Measurements from ENCODE around the gene LHX6.

LHX6 gene

DNA sequence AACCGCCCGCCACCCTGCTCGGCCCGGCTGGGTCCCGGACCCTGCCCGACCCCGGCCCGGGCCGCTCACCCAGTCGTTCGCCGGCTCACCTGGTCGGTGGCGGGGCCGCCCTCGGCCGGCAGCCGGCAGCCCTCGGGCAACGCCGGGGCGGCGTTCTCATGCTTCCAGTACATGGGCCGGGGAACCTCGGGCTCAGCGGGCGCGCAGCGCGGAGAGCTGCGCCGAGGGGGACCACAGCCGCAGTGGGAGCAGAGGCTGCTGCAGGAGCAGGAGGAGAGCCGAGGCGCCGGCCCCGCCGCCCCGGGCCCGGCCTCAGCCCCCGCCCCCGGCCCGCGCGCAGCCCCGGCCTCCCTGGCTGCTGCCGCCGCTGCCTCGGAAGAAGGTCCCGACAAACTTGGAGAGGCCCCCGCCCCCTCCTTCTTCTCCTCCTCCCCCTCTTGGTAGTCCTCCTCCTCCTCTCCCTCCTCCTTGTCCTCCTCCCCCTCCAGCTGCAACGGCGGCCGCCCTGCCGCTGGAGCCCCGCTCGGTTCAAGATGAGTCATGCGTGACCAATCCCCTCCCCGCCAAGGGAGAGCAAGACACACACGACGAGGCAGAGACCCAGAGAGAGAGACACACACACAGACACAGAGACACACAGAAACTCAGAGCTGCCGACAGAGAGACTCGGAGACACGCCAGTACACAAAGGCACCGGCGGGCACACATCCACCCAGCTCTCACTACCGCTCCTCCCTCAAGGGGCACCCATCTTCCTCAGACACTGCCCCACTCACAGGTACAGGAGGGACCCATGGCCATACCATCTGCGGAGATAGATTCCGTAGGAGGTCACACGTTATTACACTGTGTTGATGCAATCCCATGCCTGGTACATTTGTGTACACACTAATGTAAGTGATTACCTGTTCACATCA is at the start of gene LHX6:
LHX6 (minus strand) TSS at position 390 of the 917 bp plus-strand sequence; CDS start at position 173, 217 bp downstream.
- DNase-seq (ENCODE audit: insufficient read length, low spot score) = peak; percentile 88
- no peak for TF ChIP-seq POLR2A (IDR thresholded peaks at IDR 0.05; ENCODE audit: low read depth, low read length)
- FAIRE-seq = no peak

GRCh38 chr9:122277285-122277897 is 48.6 kb upstream of the LHX6 start:
- FAIRE-seq (no peak), DNase-seq (ENCODE audit: insufficient read length, low spot score) (no peak)
- TF ChIP-seq POLR2A (IDR thresholded peaks at IDR 0.05; ENCODE audit: low read depth, low read length) = no peak

- TF ChIP-seq POLR2A (IDR thresholded peaks at IDR 0.05; ENCODE audit: low read depth, low read length) = no peak
- DNase-seq (ENCODE audit: insufficient read length, low spot score) (no peak), FAIRE-seq (no peak)
Measured at GRCh38 chr9:122276096-122276495, 47.3 kb upstream of the LHX6 start.

GRCh38 chr9:122274055-122274454 is 45.3 kb upstream of the LHX6 start:
- no peak for TF ChIP-seq POLR2A (IDR thresholded peaks at IDR 0.05; ENCODE audit: low read depth, low read length)
- no peak for DNase-seq (ENCODE audit: insufficient read length, low spot score)
- peak; percentile 76 for FAIRE-seq

- no peak for DNase-seq (ENCODE audit: insufficient read length, low spot score)
- no peak for FAIRE-seq
- TF ChIP-seq POLR2A (IDR thresholded peaks at IDR 0.05; ENCODE audit: low read depth, low read length) = no peak
Measured at GRCh38 chr9:122268041-122268814, 39.5 kb upstream of the LHX6 start.

DNA sequence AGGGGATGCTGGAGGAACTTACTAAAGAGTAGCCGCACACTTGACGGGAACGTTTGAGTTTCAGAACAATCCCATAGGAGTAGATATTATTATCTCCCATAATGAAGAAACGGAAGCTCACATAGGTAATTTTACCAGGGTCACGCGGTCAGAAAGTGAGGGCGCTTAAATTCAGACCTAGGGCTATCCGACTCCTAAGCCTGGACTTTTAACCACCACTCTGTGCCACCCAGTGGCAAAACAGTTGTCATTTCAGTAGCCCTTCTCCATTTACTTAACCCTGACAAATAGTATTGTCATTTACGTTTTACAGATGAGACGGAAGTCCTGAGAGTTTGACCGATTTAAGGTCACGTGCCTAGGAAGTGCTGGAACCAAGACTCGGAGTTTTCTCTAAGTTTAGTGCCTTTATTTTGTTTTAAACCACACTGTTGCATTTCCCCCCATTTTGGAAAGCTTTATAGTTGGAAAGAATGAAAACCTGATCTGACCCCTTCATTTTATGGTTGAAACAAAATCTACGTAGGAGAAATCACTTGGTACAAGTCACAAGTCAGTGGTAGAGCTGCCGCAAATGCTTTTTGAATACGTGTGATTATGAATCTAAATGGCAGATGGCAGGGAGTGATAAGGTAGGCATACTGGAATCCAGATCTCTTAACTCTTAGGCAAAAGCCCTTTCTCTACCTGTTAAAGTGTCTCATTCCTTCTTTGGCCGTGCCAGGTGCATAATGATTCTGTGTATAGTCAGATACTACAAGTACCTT is 36.6 kb upstream of the LHX6 start:
- FAIRE-seq = peak; percentile 67
- DNase-seq (ENCODE audit: insufficient read length, low spot score) = peak; percentile 15

GRCh38 chr9:122264360-122265148 is 35.8 kb upstream of the LHX6 start, which contains the start of the genes MRRF and RBM18:
Gene MRRF, plus strand, starts transcription at chr9:122264882. Its CDS starts 6,010 bp downstream, at chr9:122270892.
Gene RBM18, minus strand, starts transcription at chr9:122264840. Its CDS starts 3,348 bp downstream, at chr9:122261492.
- FAIRE-seq = peak; percentile 85
- peak; percentile 95 for DNase-seq (ENCODE audit: insufficient read length, low spot score)
- TF ChIP-seq POLR2A (IDR thresholded peaks at IDR 0.05; ENCODE audit: low read depth, low read length) = peak; percentile 93

More for the DNA sequence above, 36.6 kb upstream of the LHX6 start:
- no peak for TF ChIP-seq POLR2A (IDR thresholded peaks at IDR 0.05; ENCODE audit: low read depth, low read length)

GRCh38 chr9:122263699-122264349 is 35.1 kb upstream of the LHX6 start:
- no peak for FAIRE-seq
- DNase-seq (ENCODE audit: insufficient read length, low spot score) = no peak
- no peak for TF ChIP-seq POLR2A (IDR thresholded peaks at IDR 0.05; ENCODE audit: low read depth, low read length)

GRCh38 chr9:122262073-122262472 is 33.3 kb upstream of the LHX6 start:
- DNase-seq (ENCODE audit: insufficient read length, low spot score) (no peak), FAIRE-seq (no peak)
- no peak for TF ChIP-seq POLR2A (IDR thresholded peaks at IDR 0.05; ENCODE audit: low read depth, low read length)

DNA sequence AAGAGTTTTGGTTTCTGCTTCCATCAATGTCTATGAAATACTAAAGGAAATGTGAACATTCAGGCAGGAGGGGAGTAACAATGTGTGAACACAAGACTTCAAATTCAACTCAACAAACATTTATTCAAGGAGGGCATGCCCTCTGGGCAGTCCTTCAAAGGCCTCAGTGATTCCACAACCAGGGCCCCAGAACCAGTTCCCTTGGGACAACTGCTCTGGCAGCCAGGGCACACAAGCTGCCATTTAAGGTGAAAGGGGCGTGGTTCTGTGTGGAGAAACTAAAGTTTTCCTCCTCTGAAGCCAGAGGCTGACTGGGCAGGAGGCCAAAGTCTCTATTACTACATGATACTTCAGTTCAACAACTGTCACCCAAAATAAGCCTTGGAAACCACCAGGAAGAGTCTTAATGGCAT is 32.7 kb upstream of the LHX6 start:
- FAIRE-seq = no peak
- TF ChIP-seq POLR2A (IDR thresholded peaks at IDR 0.05; ENCODE audit: low read depth, low read length) = no peak
- DNase-seq (ENCODE audit: insufficient read length, low spot score) = no peak

DNA sequence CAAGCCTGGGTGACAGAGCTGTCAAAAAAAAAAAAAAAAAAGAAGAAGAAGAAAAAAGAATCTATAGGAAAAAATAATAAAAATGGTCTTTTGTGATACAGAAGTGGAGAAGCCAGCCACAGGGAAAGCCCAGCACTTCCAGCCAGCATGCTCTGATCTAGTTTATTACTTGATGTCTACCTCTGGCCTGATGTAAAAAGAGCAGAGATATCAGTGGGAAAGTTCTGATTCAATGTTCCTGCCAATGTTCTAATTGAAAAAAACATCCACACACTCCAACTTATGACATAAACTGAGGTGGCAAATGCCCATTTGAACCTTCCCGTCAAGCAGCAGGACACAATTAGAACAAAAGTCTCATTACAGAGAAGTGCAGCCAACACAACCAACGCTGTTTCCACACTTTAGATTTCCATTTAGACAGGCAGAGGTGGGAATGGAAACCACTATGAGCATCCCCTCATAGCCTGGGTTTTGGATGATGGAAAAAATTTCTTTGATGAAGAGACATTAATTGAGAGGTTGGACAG is 30.2 kb upstream of the LHX6 start:
- TF ChIP-seq POLR2A (IDR thresholded peaks at IDR 0.05; ENCODE audit: low read depth, low read length) = no peak
- DNase-seq (ENCODE audit: insufficient read length, low spot score) (no peak), FAIRE-seq (no peak)

GRCh38 chr9:122256206-122256605 is 27.4 kb upstream of the LHX6 start:
- no peak for DNase-seq (ENCODE audit: insufficient read length, low spot score)
- no peak for FAIRE-seq
- TF ChIP-seq POLR2A (IDR thresholded peaks at IDR 0.05; ENCODE audit: low read depth, low read length) = no peak
